Left renal cortex interstitium (tissue), 4 donors: ENCODE measurements around the gene AMFR. TPM values are rescaled to one million over a fixed set of nuclear protein-coding genes. Genes with fewer than 3 reads are reported as not detected.

Source experiments
- DNase-seq, 4 donors: peaks; one replicate each; pipeline ENCODE4 v3.0.0-alpha.2; 2013; ENCODE audit warnings: low read depth in 4 of 4, low spot score in 2 of 4, missing footprints in 1 of 4
- polyA plus RNA-seq, 4 donors: library from polyadenylated mRNA; unstranded; fragments of 120-200 nt; gene quantifications; one replicate each; pipeline ENCODE4 v1.2.1, GENCODE V29; 2013; ENCODE audit not compliant: insufficient read length in 4 of 4

The AMFR gene
- polyA plus RNA-seq, 4 donors: 132 to 144 (median 133) TPM

- DNase-seq: no peak
These were observed 59.8 kb downstream of the AMFR start for GRCh38 chr16:56365552-56365951.

- DNase-seq: no peak
These were observed 60.5 kb downstream of the AMFR start for GRCh38 chr16:56364865-56365264.

GRCh38 chr16:56363781-56364565 lies 61.4 kb downstream of the AMFR start:
- no peak for DNase-seq

- no peak for DNase-seq
These were observed 62.1 kb downstream of the AMFR start for GRCh38 chr16:56363181-56363716.

GRCh38 chr16:56362706-56363105 lies 62.6 kb downstream of the AMFR start:
- DNase-seq: no peak

GRCh38 chr16:56362057-56362655 lies 63.2 kb downstream of the AMFR start:
- DNase-seq: no peak

GRCh38 chr16:56360117-56361008 lies 65.0 kb downstream of the AMFR start:
- DNase-seq: no peak

GRCh38 chr16:56357765-56358322 lies 67.5 kb downstream of the AMFR start:
- DNase-seq: no peak

- no peak for DNase-seq
These were observed 68.0 kb downstream of the AMFR start for GRCh38 chr16:56357241-56357764.

GRCh38 chr16:56356276-56357240 lies 68.8 kb downstream of the AMFR start:
- peak in 3 of 4 donors; percentile 65 to 82 (median 75) for DNase-seq

- no peak for DNase-seq
These were observed 69.5 kb downstream of the AMFR start for GRCh38 chr16:56355786-56356275.

- DNase-seq: no peak
These were observed 70.1 kb downstream of the AMFR start for GRCh38 chr16:56355221-56355620.

GRCh38 chr16:56354746-56355145 lies 70.6 kb downstream of the AMFR start:
- no peak for DNase-seq

- no peak for DNase-seq
These were observed 71.3 kb downstream of the AMFR start for GRCh38 chr16:56354016-56354415.

GRCh38 chr16:56353054-56353921 lies 72.1 kb downstream of the AMFR start:
- DNase-seq: no peak

- DNase-seq: no peak
These were observed 72.8 kb downstream of the AMFR start for GRCh38 chr16:56352351-56353053.

- no peak for DNase-seq
These were observed 73.9 kb downstream of the AMFR start for GRCh38 chr16:56351481-56351880.
